Endothelial cell of umbilical vein (primary cell): Measurements from ENCODE around the gene TRIM65. TPM values are rescaled to one million over a fixed set of nuclear protein-coding genes. Genes with fewer than 3 reads are reported as not detected.

ENCODE experiments used
- BruUV-seq: library from RNA; stranded (reverse); fragments of 400-500 nt; replicated peaks from 2 replicates; lab custom pipeline; 2021; lab: Mats Ljungman, UMichigan
- CTCF ChIA-PET: fragments of 300-600, 350-600 bp; sonication (Branson Sonifier 250); formaldehyde crosslinking; loops from one replicate; lab custom pipeline; 2021; ENCODE audit warnings: antibody characterized with exemption, inconsistent platforms; lab: Charles Lee
- POLR2A ChIA-PET: fragments of 300-600, 350-600 bp; sonication (Branson Sonifier 250); formaldehyde crosslinking; loops from one replicate; lab custom pipeline; 2021; ENCODE audit warnings: antibody characterized with exemption, inconsistent platforms; lab: Charles Lee
- DNase-seq: peaks from one replicate; pipeline ENCODE4 v3.0.0-alpha.2; 2011; ENCODE audit warnings: low read depth, low spot score
- FAIRE-seq: peaks from 2 replicates; lab custom pipeline; 2011; peaks lifted over from hg19 to GRCh38; lab: Jason Lieb, UNC
- H2AFZ ChIP-seq: 2 replicates; pipeline ENCODE4 v1.6.0; 2012; ENCODE audit warnings: low read depth, low read length, control low read depth, inconsistent platforms
- H3K27ac ChIP-seq: 2 replicates; pipeline ENCODE4 v1.5.1; 2011; ENCODE audit warnings: low read depth, mild to moderate bottlenecking, control low read depth, low read length, moderate library complexity; ENCODE audit not compliant: insufficient read depth
- H3K27me3 ChIP-seq, 2 experiments: 2 replicates each; pipeline versions ENCODE4 v1.6.0 to v1.6.1; 2011; ENCODE audit warnings: low read length in 2 of 2, mixed read lengths in 1 of 2; ENCODE audit not compliant: control insufficient read depth in 2 of 2, insufficient read depth in 2 of 2
- H3K36me3 ChIP-seq, 2 experiments: 2 replicates in 1 of 2; 3 replicates in 1 of 2; pipeline ENCODE4 v1.5.1; 2011; ENCODE audit warnings: low read length in 2 of 2, mild to moderate bottlenecking in 1 of 2, moderate library complexity in 1 of 2; ENCODE audit not compliant: control insufficient read depth in 2 of 2, insufficient read depth in 2 of 2; ENCODE audit errors: extremely low read depth in 1 of 2
- H3K4me1 ChIP-seq: 3 replicates; pipeline ENCODE4 v1.5.1; 2011; ENCODE audit warnings: mild to moderate bottlenecking, low read length; ENCODE audit not compliant: control insufficient read depth, insufficient read depth; ENCODE audit errors: extremely low read depth
- H3K4me2 ChIP-seq: 2 replicates; pipeline ENCODE4 v1.6.1; 2011; ENCODE audit warnings: low read length, control low read depth, mixed read lengths; ENCODE audit not compliant: insufficient read depth
- H3K4me3 ChIP-seq, 3 experiments: fragments of 200-600 bp in 1 of 3; sonication (generic), shearing (Covaris generic) in 1 of 3; replicated peaks in 1 of 3; 2 replicates each; pipeline ENCODE4 v1.5.1; 2011 to 2016; ENCODE audit warnings: control low read depth in 3 of 3, low read length in 3 of 3, mild to moderate bottlenecking in 2 of 3, inconsistent platforms in 1 of 3, low read depth in 1 of 3, moderate library complexity in 1 of 3; ENCODE audit not compliant: insufficient read depth in 1 of 3
- H3K79me2 ChIP-seq: 2 replicates; pipeline ENCODE4 v1.6.0; 2012; ENCODE audit warnings: low read length, inconsistent platforms; ENCODE audit not compliant: control insufficient read depth, insufficient read depth
- H3K9ac ChIP-seq: replicated peaks from 2 replicates; pipeline ENCODE3; 2011; ENCODE audit warnings: low read length, control low read depth; ENCODE audit not compliant: insufficient read depth; ENCODE audit errors: extremely low read depth
- H3K9me1 ChIP-seq: replicated peaks from 3 replicates; pipeline ENCODE4 v1.6.0; 2011; ENCODE audit warnings: mild to moderate bottlenecking, low read length; ENCODE audit not compliant: control insufficient read depth, insufficient read depth; ENCODE audit errors: extremely low read depth
- H3K9me3 ChIP-seq: replicated peaks from 2 replicates; pipeline ENCODE4 v1.5.1; 2012; ENCODE audit warnings: low read length, inconsistent platforms; ENCODE audit not compliant: control insufficient read depth, insufficient read depth
- H4K20me1 ChIP-seq: replicated peaks from 2 replicates; pipeline ENCODE3; 2011; ENCODE audit warnings: mild to moderate bottlenecking, low read length; ENCODE audit not compliant: control insufficient read depth, insufficient read depth; ENCODE audit errors: extremely low read depth
- CTCF ChIP-seq, 2 donors: IDR thresholded peaks; 1 replicate in 1 of 2; 2 replicates in 1 of 2; pipeline ENCODE4 v1.5.1; 2011; ENCODE audit warnings: low read length in 2 of 2, mild to moderate bottlenecking in 2 of 2, moderate library complexity in 2 of 2, control low read depth in 1 of 2, inconsistent platforms in 1 of 2, low read depth in 1 of 2; ENCODE audit not compliant: insufficient read depth in 1 of 2; ENCODE audit errors: extremely low read depth in 1 of 2
- EZH2 ChIP-seq: IDR thresholded peaks from 2 replicates; pipeline ENCODE4 v1.6.1; 2012; ENCODE audit warnings: borderline replicate concordance, low read depth, mild to moderate bottlenecking, moderate library complexity, low read length, inconsistent platforms; ENCODE audit not compliant: severe bottlenecking
- FOS ChIP-seq: IDR thresholded peaks from 2 replicates; pipeline ENCODE4 v1.6.1; 2011; ENCODE audit warnings: mild to moderate bottlenecking, low read length, moderate library complexity, borderline replicate concordance; ENCODE audit not compliant: insufficient read depth
- GATA2 ChIP-seq: IDR thresholded peaks from 2 replicates; pipeline ENCODE4 v1.7.0; 2011; ENCODE audit warnings: low read depth, mild to moderate bottlenecking, moderate library complexity, mixed read lengths, low read length; ENCODE audit not compliant: insufficient read length, insufficient read depth
- JUN ChIP-seq: IDR thresholded peaks from 2 replicates; pipeline ENCODE4 v1.6.1; 2011; ENCODE audit warnings: borderline replicate concordance, low read depth; ENCODE audit not compliant: insufficient read length, insufficient read depth
- MAX ChIP-seq: IDR thresholded peaks from 2 replicates; pipeline ENCODE4 v1.6.1; 2011; ENCODE audit not compliant: insufficient read depth, insufficient read length
- MYC ChIP-seq: IDR thresholded peaks from one replicate; pipeline ENCODE4 v1.6.1; 2011; ENCODE audit warnings: mild to moderate bottlenecking, low read depth, low read length
- POLR2A ChIP-seq: IDR thresholded peaks from 2 replicates; pipeline ENCODE4 v1.6.1; 2012; ENCODE audit warnings: low read depth, mild to moderate bottlenecking, control low read depth, low read length
- POLR2AphosphoS5 ChIP-seq: IDR thresholded peaks from 2 replicates; pipeline ENCODE4 v1.6.1; 2012; ENCODE audit warnings: low read depth, mild to moderate bottlenecking, control low read depth, low read length, moderate library complexity; ENCODE audit not compliant: insufficient read depth
- dilution Hi-C: fragments of 300-500 bp; cut with MboI; formaldehyde crosslinking; loops from one replicate; pipeline ENCODE4 v1.15.0; 2019; ENCODE audit warnings: low sequenced_read_pairs; ENCODE audit not compliant: extremely low pct_ligation_motif_present
- intact Hi-C: fragments of 100-400 bp; cut with micrococcal nuclease; formaldehyde crosslinking; loops from one replicate; pipeline ENCODE4 v1.10.0; 2022
- polyA plus RNA-seq, 4 experiments: library from polyadenylated mRNA; depleted of rRNA in 3 of 4; stranded (reverse) in 3 of 4; unstranded in 1 of 4; fragments of >200 nt; gene quantifications; 2 replicates each; pipeline versions ENCODE4 v1.2.1 to v1.2.3, GENCODE V29; 2011 to 2012; ENCODE audit warnings: missing spikeins in 1 of 4
- total RNA-seq: library from RNA; stranded (reverse); gene quantifications from 2 replicates; pipeline ENCODE4 v1.2.3, GENCODE V29; 2021

The TRIM65 gene
- total and polyA plus RNA-seq, 2 donors (not counting 3 experiments of a cell fraction or from before 2014, with no cell fraction given): 19.3 to 33.5 TPM

- H3K4me3 ChIP-seq: no peak overlapping the region
- FAIRE-seq (no peak), DNase-seq (no peak)
- POLR2A ChIA-PET: no interaction called here
- H3K27me3 ChIP-seq: no peaks in the 10 kb centered on the region
- no peaks in the 10 kb centered on the region for H3K9me3 ChIP-seq
- H4K20me1 ChIP-seq: no peaks in the 10 kb centered on the region
- no peak overlapping the region for H3K4me2 ChIP-seq
- H3K79me2 ChIP-seq: no peaks in the 10 kb centered on the region
- no peak overlapping the region for H2AFZ ChIP-seq
- H3K9ac ChIP-seq: no peak overlapping the region
- no peaks in the 10 kb centered on the region for H3K9me1 ChIP-seq
- intact Hi-C loops (no loop called here), dilution Hi-C loops (no loop called here)
- no TSS peak for BruUV-seq
- TF ChIP-seq POLR2AphosphoS5 (no peak), MYC (no peak), POLR2A (no peak), GATA2 (no peak), EZH2 (no peak), MAX (no peak), JUN (no peak), CTCF (IDR thresholded peaks at IDR 0.05; ENCODE audit: extremely low read depth in 1 of 2, insufficient read depth in 1 of 2, low read depth in 1 of 2, low read length in 2 of 2) (no peak), FOS (no peak)
- H3K27ac ChIP-seq: no peak overlapping the region
- CTCF ChIA-PET: interaction anchor here (1.2 kb wide), 1 partner anchor 9 kb away, joined by 3 read pairs; no protein-coding TSS in a partner anchor
- no peaks in the 10 kb centered on the region for H3K36me3 ChIP-seq
- H3K4me1 ChIP-seq: no peaks in the 10 kb centered on the region
These were observed 37.1 kb upstream of the TRIM65 start for GRCh38 chr17:75933808-75934207.
